Breast epithelium (tissue), 4 donors: ENCODE data around the gene UBE2Q2. TPM values are rescaled to one million over a fixed set of nuclear protein-coding genes. Genes with fewer than 3 reads are reported as not detected.

Experiments
- DNase-seq, 2 donors: peaks; one replicate each; pipeline ENCODE4 v3.0.0-alpha.2; 2019; ENCODE audit warnings: low spot score in 2 of 2
- H3K27ac ChIP-seq, 2 donors: fragments of 200-600 bp; sonication (generic) in 1 of 2; one replicate each; pipeline ENCODE4 v1.5.1; 2016 to 2019; ENCODE audit warnings: mild to moderate bottlenecking in 1 of 2
- H3K27me3 ChIP-seq, 2 donors: fragments of 200-600 bp; sonication (generic) in 1 of 2; one replicate each; pipeline versions ENCODE4 v1.5.1 to v1.6.0; 2017 to 2019; ENCODE audit warnings: control low read depth in 1 of 2, mild to moderate bottlenecking in 1 of 2
- H3K36me3 ChIP-seq: fragments of 200-600 bp; one replicate; pipeline ENCODE4 v1.5.1; 2019
- H3K4me1 ChIP-seq, 2 donors: fragments of 200-600 bp; sonication (generic); one replicate each; pipeline ENCODE4 v1.5.1; 2016 to 2019; ENCODE audit warnings: control low read depth in 1 of 2
- H3K4me3 ChIP-seq, 3 donors: fragments of 200-600 bp; sonication (generic); 1 replicate in 2 of 3; 2 replicates in 1 of 3; pipeline ENCODE4 v1.5.1; 2016 to 2019; ENCODE audit warnings: mild to moderate bottlenecking in 3 of 3, moderate library complexity in 2 of 3
- H3K9me3 ChIP-seq, 2 donors: fragments of 200-600 bp; sonication (generic) in 1 of 2; one replicate each; pipeline ENCODE4 v1.5.1; 2016 to 2019; ENCODE audit warnings: control low read depth in 1 of 2
- CTCF ChIP-seq, 3 donors: fragments of 450-650 bp; IDR thresholded peaks; one replicate each; pipeline ENCODE4 v1.5.1; 2016 to 2017; ENCODE audit warnings: antibody characterized with exemption in 3 of 3, mild to moderate bottlenecking in 3 of 3, moderate library complexity in 3 of 3
- POLR2A ChIP-seq: fragments of 450-650 bp; IDR thresholded peaks from one replicate; pipeline ENCODE4 v1.6.1; 2016; ENCODE audit warnings: antibody characterized with exemption, mild to moderate bottlenecking, moderate library complexity
- POLR2AphosphoS5 ChIP-seq, 3 donors: sonication (generic); formaldehyde crosslinking; IDR thresholded peaks; one replicate each; pipeline ENCODE4 v1.6.1; 2017; ENCODE audit warnings: antibody characterized with exemption in 3 of 3
- intact Hi-C: fragments of 100-400 bp; cut with DNase I; formaldehyde crosslinking; loops from one replicate; pipeline ENCODE4 v1.15.1; 2023; ENCODE audit warnings: low total_unique reads
- total RNA-seq, 3 donors: library from RNA; depleted of rRNA; stranded (reverse); fragments of >200 nt; gene quantifications; one replicate each; pipeline ENCODE4 v1.1.0, GENCODE V29; 2016

UBE2Q2 gene
- total RNA-seq, 3 donors from 2014 or later, result 45.9 to 56.5 (median 48.8) TPM

- intact Hi-C loops, result no loop called here
- DNase-seq, result no peak
Measured at GRCh38 chr15:75815811-75816719, 27.2 kb upstream of the UBE2Q2 start.

GRCh38 chr15:75817138-75817935, 25.9 kb upstream of the UBE2Q2 start:
- Histone ChIP-seq H3K9me3 (no peaks in the 10 kb centered on the region), H3K4me3 (peak overlapping the region in 2 of 3 donors; percentile 6 to 17), H3K36me3 (no peaks in the 10 kb centered on the region), H3K4me1 (no peaks in the 10 kb centered on the region), H3K27ac (no peak overlapping the region), H3K27me3 (no peaks in the 10 kb centered on the region)
- DNase-seq, result no peak
- intact Hi-C loops, result no loop called here
- TF ChIP-seq POLR2AphosphoS5 (IDR thresholded peaks at IDR 0.05) (no peak), POLR2A (no peak), CTCF (IDR thresholded peaks at IDR 0.05) (no peak)

More at GRCh38 chr15:75815811-75816719, 27.2 kb upstream of the UBE2Q2 start:
- no peaks in the 10 kb centered on the region for H3K9me3 ChIP-seq
- no peak for TF ChIP-seq POLR2AphosphoS5 (IDR thresholded peaks at IDR 0.05)
- no peak for TF ChIP-seq POLR2A
- no peak for TF ChIP-seq CTCF (IDR thresholded peaks at IDR 0.05)
- no peaks in the 10 kb centered on the region for H3K36me3 ChIP-seq
- H3K4me3 ChIP-seq, result no peak overlapping the region
- no peak overlapping the region for H3K27ac ChIP-seq
- no peaks in the 10 kb centered on the region for H3K27me3 ChIP-seq
- no peaks in the 10 kb centered on the region for H3K4me1 ChIP-seq

GRCh38 chr15:75820206-75820605, 23.0 kb upstream of the UBE2Q2 start:
- Histone ChIP-seq H3K27ac (no peak overlapping the region), H3K4me1 (no peaks in the 10 kb centered on the region), H3K4me3 (no peak overlapping the region), H3K36me3 (no peaks in the 10 kb centered on the region), H3K27me3 (no peaks in the 10 kb centered on the region), H3K9me3 (no peaks in the 10 kb centered on the region)
- TF ChIP-seq CTCF (IDR thresholded peaks at IDR 0.05), result no peak
- no peak for TF ChIP-seq POLR2AphosphoS5 (IDR thresholded peaks at IDR 0.05)
- TF ChIP-seq POLR2A, result no peak
- no peak for DNase-seq
- intact Hi-C loops, result no loop called here

- Histone ChIP-seq H3K27me3 (no peaks in the 10 kb centered on the region), H3K36me3 (no peaks in the 10 kb centered on the region), H3K4me3 (no peak overlapping the region), H3K4me1 (no peaks in the 10 kb centered on the region), H3K27ac (no peak overlapping the region), H3K9me3 (no peaks in the 10 kb centered on the region)
- no peak for TF ChIP-seq POLR2A
- TF ChIP-seq CTCF (IDR thresholded peaks at IDR 0.05), result no peak
- TF ChIP-seq POLR2AphosphoS5 (IDR thresholded peaks at IDR 0.05), result no peak
- no peak for DNase-seq
- intact Hi-C loops, result no loop called here
Measured at GRCh38 chr15:75821786-75822345, 21.4 kb upstream of the UBE2Q2 start.
